ENCODE results near the gene TMEM129. TPM values are rescaled to one million over a fixed set of nuclear protein-coding genes. Genes with fewer than 3 reads are reported as not detected.

TMEM129 gene
- total and polyA plus RNA-seq, 8 donors: 24.3 to 41.1 (median 29.0) TPM

GRCh38 chr4:1721666-1722550, 785 bp upstream of the TMEM129 start:
- H3K27ac ChIP-seq: peak overlapping the region; percentile 69 to 97

GRCh38 chr4:1720163-1720983, 750 bp downstream of the TMEM129 start:
- no peaks in the 10 kb centered on the region for H3K27me3 ChIP-seq
- peaks cover 24 to 69% of the 10 kb centered on the region in 2 donors for H3K4me1 ChIP-seq
- no peak for TF ChIP-seq CTCF (IDR thresholded peaks at IDR 0.05)
- peaks cover 0 to 36% of the 10 kb centered on the region in 2 donors for H3K36me3 ChIP-seq
- no peaks in the 10 kb centered on the region for H3K9me3 ChIP-seq
- DNase-seq (peak in 3 of 4 donors; percentile 38 to 91 (median 75)), ATAC-seq (peak; percentile 40)
- intact Hi-C loops (cut with DNase I): no loop called here
- peak overlapping the region; percentile 77 to 79 for H3K4me3 ChIP-seq
- H3K27ac ChIP-seq: peak overlapping the region; percentile 96 to 97

More at GRCh38 chr4:1721666-1722550, 785 bp upstream of the TMEM129 start:
- H3K36me3 ChIP-seq: peaks cover 0 to 29% of the 10 kb centered on the region in 2 donors
- intact Hi-C loops (cut with DNase I): no loop called here
- peaks cover 24 to 76% of the 10 kb centered on the region in 2 donors for H3K4me1 ChIP-seq
- peak overlapping the region; percentile 77 to 79 for H3K4me3 ChIP-seq
- H3K9me3 ChIP-seq: no peaks in the 10 kb centered on the region
- ATAC-seq (no peak), DNase-seq (peak in 1 of 4 donors; percentile 76)
- H3K27me3 ChIP-seq: no peaks in the 10 kb centered on the region
- no peak for TF ChIP-seq CTCF (IDR thresholded peaks at IDR 0.05)

GRCh38 chr4:1718095-1718850, 2.9 kb downstream of the TMEM129 start:
- ATAC-seq: no peak

More at GRCh38 chr4:1718095-1718850, 2.9 kb downstream of the TMEM129 start:
- Histone ChIP-seq H3K9me3 (no peaks in the 10 kb centered on the region), H3K27me3 (no peaks in the 10 kb centered on the region), H3K4me3 (no peak overlapping the region), H3K27ac (no peak overlapping the region), H3K36me3 (peaks cover 0 to 33% of the 10 kb centered on the region in 2 donors), H3K4me1 (peaks cover 24 to 71% of the 10 kb centered on the region in 2 donors)
- peak in 1 of 4 donors; percentile 67 for DNase-seq
- no peak for TF ChIP-seq CTCF (IDR thresholded peaks at IDR 0.05)
- intact Hi-C loops (cut with DNase I): no loop called here

Data from left lung (tissue), 10 donors.